Tibial nerve (tissue), 4 donors: ENCODE results near the gene LAMC3. TPM values are rescaled to one million over a fixed set of nuclear protein-coding genes. Genes with fewer than 3 reads are reported as not detected.

Source experiments
- DNase-seq, 2 donors: peaks; one replicate each; pipeline ENCODE4 v3.0.0-alpha.2; 2019; ENCODE audit warnings: low spot score in 2 of 2
- H3K27ac ChIP-seq, 4 donors: fragments of 200-600 bp; sonication (generic) in 3 of 4; one replicate each; pipeline ENCODE4 v1.5.1; 2017 to 2019; ENCODE audit warnings: mild to moderate bottlenecking in 1 of 4
- H3K27me3 ChIP-seq, 2 donors: fragments of 200-600 bp; sonication (generic) in 1 of 2; one replicate each; pipeline versions ENCODE4 v1.5.1 to v1.6.0; 2017 to 2019
- H3K36me3 ChIP-seq, 3 donors: fragments of 200-600 bp; sonication (generic); one replicate each; pipeline ENCODE4 v1.5.1; 2018 to 2019
- H3K4me1 ChIP-seq, 4 donors: fragments of 200-600 bp; sonication (generic) in 3 of 4; one replicate each; pipeline ENCODE4 v1.5.1; 2017 to 2019
- H3K4me3 ChIP-seq, 4 donors: fragments of 200-600 bp; sonication (generic) in 3 of 4; one replicate each; pipeline ENCODE4 v1.5.1; 2017 to 2019; ENCODE audit warnings: mild to moderate bottlenecking in 1 of 4, moderate library complexity in 1 of 4
- H3K9me3 ChIP-seq, 4 donors: fragments of 200-600 bp; sonication (generic) in 3 of 4; one replicate each; pipeline ENCODE4 v1.5.1; 2017 to 2019
- CTCF ChIP-seq, 5 experiments: fragments of 200-600 bp in 3 of 5; fragments of 450-650 bp in 2 of 5; sonication (generic) in 3 of 5; IDR thresholded peaks; one replicate each; pipeline ENCODE4 v1.5.1; 2016 to 2019; ENCODE audit warnings: antibody characterized with exemption in 5 of 5, mild to moderate bottlenecking in 3 of 5, moderate library complexity in 2 of 5
- EP300 ChIP-seq, 2 donors: sonication (generic); formaldehyde crosslinking; IDR thresholded peaks; one replicate each; pipeline ENCODE4 v1.6.1; 2017; ENCODE audit warnings: antibody characterized with exemption in 2 of 2, mild to moderate bottlenecking in 1 of 2
- POLR2A ChIP-seq, 2 donors: fragments of 450-650 bp; IDR thresholded peaks; one replicate each; pipeline ENCODE4 v1.6.1; 2017; ENCODE audit warnings: antibody characterized with exemption in 2 of 2, mild to moderate bottlenecking in 2 of 2, moderate library complexity in 2 of 2
- WGBS, 2 donors: methylation state at CpG; one replicate each; pipeline ENCODE4 v1.1.5; 2018; 5-methylcytosine and 5-hydroxymethylcytosine counted together
- total RNA-seq, 4 donors: library from RNA; depleted of rRNA; stranded (reverse); fragments of >200 nt; gene quantifications; one replicate each; pipeline ENCODE4 v1.1.0, GENCODE V29; 2016

LAMC3 gene
- total RNA-seq, 4 donors from 2014 or later: 0.21 to 1.6 TPM; not detected in 2

- TF ChIP-seq POLR2A (IDR thresholded peaks at IDR 0.05): no peak
- no peak for TF ChIP-seq CTCF (IDR thresholded peaks at IDR 0.05)
- no peak for TF ChIP-seq EP300 (IDR thresholded peaks at IDR 0.05)
- no peak for DNase-seq
- Histone ChIP-seq H3K4me1 (no peaks in the 10 kb centered on the region), H3K9me3 (no peaks in the 10 kb centered on the region), H3K4me3 (no peak overlapping the region), H3K27ac (no peak overlapping the region), H3K36me3 (no peaks in the 10 kb centered on the region), H3K27me3 (no peaks in the 10 kb centered on the region)
- WGBS, 2 donors: 68 to 69% methylated on average over 9 of the region's 9 CpGs
Observed at GRCh38 chr9:131080589-131080988, 71.6 kb downstream of the LAMC3 start.

GRCh38 chr9:131081868-131082267 lies 72.9 kb downstream of the LAMC3 start:
- Histone ChIP-seq H3K27me3 (no peaks in the 10 kb centered on the region), H3K27ac (no peak overlapping the region), H3K4me3 (no peak overlapping the region), H3K9me3 (no peaks in the 10 kb centered on the region), H3K36me3 (no peaks in the 10 kb centered on the region), H3K4me1 (no peaks in the 10 kb centered on the region)
- TF ChIP-seq POLR2A (IDR thresholded peaks at IDR 0.05) (no peak), CTCF (IDR thresholded peaks at IDR 0.05) (no peak), EP300 (IDR thresholded peaks at IDR 0.05) (no peak)
- WGBS, 2 donors: 95% methylated on average over 5 to 8 of the region's 9 CpGs
- DNase-seq: no peak

GRCh38 chr9:131082774-131083512 lies 74.0 kb downstream of the LAMC3 start:
- Histone ChIP-seq H3K4me3 (no peak overlapping the region), H3K9me3 (no peaks in the 10 kb centered on the region), H3K27ac (no peak overlapping the region), H3K36me3 (no peaks in the 10 kb centered on the region), H3K4me1 (no peaks in the 10 kb centered on the region), H3K27me3 (no peaks in the 10 kb centered on the region)
- 61 to 64% methylated on average over 11 of the region's 11 CpGs for WGBS, 2 donors
- DNase-seq: no peak
- TF ChIP-seq CTCF (IDR thresholded peaks at IDR 0.05) (no peak), POLR2A (IDR thresholded peaks at IDR 0.05) (no peak), EP300 (IDR thresholded peaks at IDR 0.05) (no peak)

- no peak for TF ChIP-seq CTCF (IDR thresholded peaks at IDR 0.05)
- TF ChIP-seq POLR2A (IDR thresholded peaks at IDR 0.05): no peak
- TF ChIP-seq EP300 (IDR thresholded peaks at IDR 0.05): no peak
- Histone ChIP-seq H3K4me1 (no peaks in the 10 kb centered on the region), H3K9me3 (no peaks in the 10 kb centered on the region), H3K36me3 (no peaks in the 10 kb centered on the region), H3K27ac (no peak overlapping the region), H3K27me3 (no peaks in the 10 kb centered on the region), H3K4me3 (no peak overlapping the region)
- WGBS, 2 donors: 67 to 76% methylated on average over 8 of the region's 8 CpGs
- DNase-seq: no peak
Observed at GRCh38 chr9:131084661-131085369, 75.8 kb downstream of the LAMC3 start.
